OCI-LY1 (cell line): Measurements from ENCODE around the gene LRRC8D.
"Not testable (repeated sequence)": the region's sequence is repeated elsewhere in the genome, so short reads cannot be mapped to it uniquely, and the experiment has no call there.

Source experiments
- H2AFZ ChIP-seq: fragments of 200-600 bp; sonication (generic), shearing (Covaris generic); 2 replicates; pipeline ENCODE4 v1.6.0; 2014; ENCODE audit warnings: antibody characterized with exemption, mild to moderate bottlenecking, low read length
- H3F3A ChIP-seq: fragments of 200-600 bp; sonication (generic), shearing (Covaris generic); 2 replicates; pipeline ENCODE4 v1.6.0; 2014; ENCODE audit warnings: mild to moderate bottlenecking, antibody characterized with exemption, low read length, moderate library complexity; ENCODE audit not compliant: insufficient read depth
- H3K27ac ChIP-seq: fragments of 200-600 bp; sonication (generic); 2 replicates; pipeline ENCODE4 v1.5.1; 2014; ENCODE audit warnings: low read length, mixed run types, mild to moderate bottlenecking, low read depth; ENCODE audit not compliant: poor library complexity, severe bottlenecking
- H3K27me3 ChIP-seq: fragments of 200-600 bp; sonication (generic); 2 replicates; pipeline ENCODE4 v1.6.0; 2014; ENCODE audit warnings: antibody characterized with exemption, mild to moderate bottlenecking, low read length, moderate library complexity; ENCODE audit not compliant: insufficient read depth
- H3K36me3 ChIP-seq: fragments of 200-600 bp; sonication (generic); 2 replicates; pipeline ENCODE4 v1.6.1; 2014; ENCODE audit warnings: mild to moderate bottlenecking, antibody characterized with exemption, low read length, moderate library complexity, mixed read lengths; ENCODE audit not compliant: insufficient read depth
- H3K4me1 ChIP-seq: fragments of 200-600 bp; sonication (generic); 2 replicates; pipeline ENCODE4 v1.5.1; 2014; ENCODE audit warnings: mild to moderate bottlenecking, low read length, moderate library complexity; ENCODE audit not compliant: insufficient read depth, severe bottlenecking
- H3K4me2 ChIP-seq: fragments of 200-600 bp; sonication (generic), shearing (Covaris generic); 2 replicates; pipeline ENCODE4 v1.6.1; 2014; ENCODE audit warnings: low read length
- H3K4me3 ChIP-seq: fragments of 200-600 bp; sonication (generic); 2 replicates; pipeline ENCODE4 v1.5.1; 2014; ENCODE audit warnings: low read length, low read depth, mild to moderate bottlenecking, mixed read lengths; ENCODE audit not compliant: poor library complexity, severe bottlenecking
- H3K79me2 ChIP-seq: fragments of 200-600 bp; shearing (Covaris generic); 2 replicates; pipeline ENCODE4 v1.6.1; 2016; ENCODE audit warnings: mixed run types, low read length, mixed read lengths; ENCODE audit not compliant: insufficient read depth
- H3K9ac ChIP-seq: fragments of 200-600 bp; sonication (generic), shearing (Covaris generic); 2 replicates; pipeline ENCODE4 v1.6.1; 2014; ENCODE audit warnings: mild to moderate bottlenecking, low read length, mixed read lengths
- H3K9me2 ChIP-seq: fragments of 200-600 bp; sonication (generic), shearing (Covaris generic); 2 replicates; pipeline ENCODE4 v1.6.1; 2014; ENCODE audit warnings: low read depth, mild to moderate bottlenecking, low read length, mixed read lengths
- H3K9me3 ChIP-seq: fragments of 200-600 bp; shearing (Covaris generic); 2 replicates; pipeline ENCODE4 v1.6.1; 2014; ENCODE audit warnings: low read length, mixed read lengths
- H4K20me1 ChIP-seq: fragments of 200-600 bp; sonication (generic), shearing (Covaris generic); 2 replicates; pipeline ENCODE4 v1.6.0; 2016; ENCODE audit warnings: mild to moderate bottlenecking, low read length; ENCODE audit not compliant: insufficient read depth
- EZH2 ChIP-seq: fragments of 200-600 bp; sonication (generic), shearing (Covaris generic); IDR thresholded peaks from 2 replicates; pipeline ENCODE4 v1.8.0; 2017; ENCODE audit warnings: borderline replicate concordance, mixed run types, mild to moderate bottlenecking, antibody characterized with exemption, low read length, moderate library complexity, mixed read lengths
- TF ChIP-seq, protein P1 (sequence below): fragments of 200-600 bp; sonication (generic), shearing (Covaris generic); IDR thresholded peaks from 2 replicates; pipeline ENCODE4 v1.5.1; 2017; ENCODE audit warnings: mild to moderate bottlenecking, antibody characterized with exemption, low read length, moderate library complexity, mixed read lengths

The LRRC8D gene

DNA sequence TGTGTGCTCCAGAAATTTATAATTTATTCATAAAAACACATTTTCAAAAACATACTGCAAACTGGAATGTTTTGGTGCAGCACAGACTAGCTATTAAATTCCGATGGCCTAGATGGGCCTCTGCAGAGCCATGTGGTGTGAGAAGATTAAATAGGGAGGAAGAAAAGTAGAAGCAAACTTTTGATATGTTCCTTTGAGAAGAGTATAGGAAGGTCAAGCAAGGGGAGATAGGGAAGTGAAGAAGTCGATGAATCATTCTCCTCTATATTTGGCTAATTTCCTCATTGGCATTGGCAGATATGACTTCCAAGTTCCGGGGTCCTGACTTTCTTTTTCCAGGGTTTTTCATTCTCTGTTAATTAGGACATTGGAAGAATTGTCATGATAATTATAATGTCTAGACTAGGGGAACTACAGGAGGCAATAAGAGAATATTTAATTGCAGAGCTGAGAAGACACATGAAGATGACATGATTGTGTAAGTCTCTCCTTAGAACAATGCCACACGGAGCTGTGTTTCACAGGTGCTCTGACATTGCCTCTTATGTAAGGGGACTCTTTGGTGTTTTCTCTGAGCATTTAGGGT is 154.8 kb downstream of the LRRC8D start:
- H3F3A ChIP-seq, result no peaks in the 10 kb centered on the region

DNA sequence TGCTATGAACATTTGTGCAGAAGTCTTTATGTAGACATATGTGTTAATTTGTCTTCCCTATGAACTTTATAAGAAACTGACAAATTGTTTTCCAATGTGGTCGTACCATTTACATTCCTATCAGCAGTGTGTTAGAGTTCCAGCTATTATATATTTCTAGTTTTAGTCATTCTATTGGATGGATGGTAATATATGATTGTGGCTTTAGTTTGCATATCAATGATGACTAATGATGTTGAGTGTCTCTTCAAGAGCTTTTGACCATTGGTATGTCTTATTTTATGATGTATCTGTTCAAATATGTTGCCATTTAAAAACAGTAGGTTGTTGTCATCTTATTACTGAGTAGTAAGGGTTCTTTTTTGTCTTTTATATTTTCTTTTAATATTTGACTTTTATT is 157.9 kb downstream of the LRRC8D start:
- Histone ChIP-seq H3K4me2 (no peak overlapping the region), H3K9me3 (no peaks in the 10 kb centered on the region), H3K27me3 (no peaks in the 10 kb centered on the region), H3K9ac (no peak overlapping the region), H4K20me1 (no peaks in the 10 kb centered on the region), H3K79me2 (no peaks in the 10 kb centered on the region), H3F3A (no peaks in the 10 kb centered on the region), H3K4me1 (no peaks in the 10 kb centered on the region), H3K36me3 (no peaks in the 10 kb centered on the region), H2AFZ (no peak overlapping the region), H3K9me2 (no peaks in the 10 kb centered on the region), H3K4me3 (no peak overlapping the region), H3K27ac (no peak overlapping the region)
- TF ChIP-seq EZH2, result no peak
- TF ChIP-seq, protein P1, sequence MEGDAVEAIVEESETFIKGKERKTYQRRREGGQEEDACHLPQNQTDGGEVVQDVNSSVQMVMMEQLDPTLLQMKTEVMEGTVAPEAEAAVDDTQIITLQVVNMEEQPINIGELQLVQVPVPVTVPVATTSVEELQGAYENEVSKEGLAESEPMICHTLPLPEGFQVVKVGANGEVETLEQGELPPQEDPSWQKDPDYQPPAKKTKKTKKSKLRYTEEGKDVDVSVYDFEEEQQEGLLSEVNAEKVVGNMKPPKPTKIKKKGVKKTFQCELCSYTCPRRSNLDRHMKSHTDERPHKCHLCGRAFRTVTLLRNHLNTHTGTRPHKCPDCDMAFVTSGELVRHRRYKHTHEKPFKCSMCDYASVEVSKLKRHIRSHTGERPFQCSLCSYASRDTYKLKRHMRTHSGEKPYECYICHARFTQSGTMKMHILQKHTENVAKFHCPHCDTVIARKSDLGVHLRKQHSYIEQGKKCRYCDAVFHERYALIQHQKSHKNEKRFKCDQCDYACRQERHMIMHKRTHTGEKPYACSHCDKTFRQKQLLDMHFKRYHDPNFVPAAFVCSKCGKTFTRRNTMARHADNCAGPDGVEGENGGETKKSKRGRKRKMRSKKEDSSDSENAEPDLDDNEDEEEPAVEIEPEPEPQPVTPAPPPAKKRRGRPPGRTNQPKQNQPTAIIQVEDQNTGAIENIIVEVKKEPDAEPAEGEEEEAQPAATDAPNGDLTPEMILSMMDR, result no peak

More for the DNA sequence above, 154.8 kb downstream of the LRRC8D start:
- Histone ChIP-seq H3K9ac (no peak overlapping the region), H2AFZ (no peak overlapping the region), H3K27ac (no peak overlapping the region), H4K20me1 (no peaks in the 10 kb centered on the region), H3K79me2 (no peaks in the 10 kb centered on the region), H3K36me3 (no peaks in the 10 kb centered on the region), H3K27me3 (no peaks in the 10 kb centered on the region), H3K9me3 (no peaks in the 10 kb centered on the region), H3K9me2 (no peaks in the 10 kb centered on the region), H3K4me2 (no peak overlapping the region), H3K4me1 (no peaks in the 10 kb centered on the region), H3K4me3 (no peak overlapping the region)
- TF ChIP-seq, protein P1, result no peak
- TF ChIP-seq EZH2, result no peak

DNA sequence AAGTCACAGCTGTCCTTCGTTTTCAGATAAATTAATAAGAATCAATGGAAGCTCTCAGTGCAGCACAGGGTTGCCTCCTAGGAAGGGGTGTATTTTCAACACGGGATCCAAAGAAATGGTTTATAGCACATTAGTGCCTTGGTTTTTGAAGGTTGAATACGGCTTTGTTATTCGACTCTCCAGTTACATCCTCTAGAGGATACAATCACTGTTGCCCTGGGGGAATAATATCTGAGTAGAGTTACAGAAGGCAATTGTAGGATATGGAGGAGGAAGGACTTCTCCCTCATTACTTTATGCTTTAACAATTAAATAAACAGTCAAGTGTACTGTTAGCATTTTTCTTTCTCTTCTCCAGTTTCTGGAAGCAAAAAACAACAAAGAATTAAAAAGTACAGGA is 159.8 kb downstream of the LRRC8D start:
- Histone ChIP-seq H2AFZ (no peak overlapping the region), H3K9me2 (no peaks in the 10 kb centered on the region), H4K20me1 (no peaks in the 10 kb centered on the region), H3K4me1 (no peaks in the 10 kb centered on the region), H3F3A (no peaks in the 10 kb centered on the region), H3K4me3 (no peak overlapping the region), H3K36me3 (no peaks in the 10 kb centered on the region), H3K79me2 (no peaks in the 10 kb centered on the region), H3K27me3 (no peaks in the 10 kb centered on the region), H3K9ac (no peak overlapping the region), H3K27ac (no peak overlapping the region), H3K9me3 (no peaks in the 10 kb centered on the region), H3K4me2 (no peak overlapping the region)
- TF ChIP-seq, protein P1, result no peak
- no peak for TF ChIP-seq EZH2

DNA sequence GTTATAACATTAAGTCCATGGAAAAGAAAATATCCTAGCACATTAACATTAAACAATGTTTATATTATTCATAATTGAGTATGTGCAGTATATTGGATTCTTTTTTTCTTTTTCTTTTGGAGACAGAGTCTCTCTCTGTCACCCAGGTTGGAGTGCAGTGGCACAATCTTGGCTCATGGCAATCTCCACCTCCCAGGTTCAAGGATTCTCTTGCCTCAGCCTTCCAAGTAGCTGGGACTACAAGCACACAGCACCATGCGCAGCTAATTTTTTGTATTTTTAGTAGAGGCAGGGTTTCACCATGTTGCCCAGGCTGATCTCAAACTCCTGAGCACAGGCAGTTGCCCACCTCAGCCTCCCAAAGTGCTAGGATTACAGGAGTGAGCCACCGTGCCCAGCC is 162.0 kb downstream of the LRRC8D start:
- not testable (repeated sequence) for H3K4me3 ChIP-seq, H3K9ac ChIP-seq, H3K4me2 ChIP-seq, H3K9me3 ChIP-seq, H3K27me3 ChIP-seq, H3K4me1 ChIP-seq, H3K36me3 ChIP-seq, H3K79me2 ChIP-seq, H3F3A ChIP-seq, H4K20me1 ChIP-seq, H2AFZ ChIP-seq, H3K27ac ChIP-seq, H3K9me2 ChIP-seq

DNA sequence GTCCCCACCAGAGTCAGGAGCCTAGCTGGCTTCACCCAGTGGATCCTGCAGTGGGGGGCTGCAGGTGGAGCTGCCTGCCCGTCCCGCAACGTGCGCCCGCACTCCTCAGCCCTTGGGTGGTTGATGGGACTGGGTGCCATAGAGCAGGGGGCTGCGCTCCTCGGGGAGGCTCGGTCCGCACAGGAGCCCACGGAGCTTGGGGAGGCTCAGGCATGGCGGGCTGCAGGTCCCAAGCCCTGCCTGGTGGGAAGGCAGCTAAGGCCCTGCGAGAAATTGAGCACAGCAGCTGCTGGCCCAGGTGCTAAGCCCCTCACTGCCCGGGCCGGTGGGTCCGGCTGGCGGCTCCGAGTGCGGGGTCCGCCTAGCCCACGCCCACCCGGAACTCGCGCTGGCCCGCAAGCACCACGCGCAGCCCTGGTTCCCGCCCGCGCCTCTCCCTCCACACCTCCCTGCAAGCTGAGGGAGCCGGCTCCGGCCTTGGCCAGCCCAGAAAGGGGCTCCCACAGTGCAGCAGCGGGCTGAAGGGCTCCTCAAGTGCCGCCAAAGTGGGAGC is 163.8 kb downstream of the LRRC8D start:
- not testable (repeated sequence) for H3K4me1 ChIP-seq, H3K79me2 ChIP-seq, H3K9ac ChIP-seq, H4K20me1 ChIP-seq, H3K4me2 ChIP-seq, H3K36me3 ChIP-seq, H3K27me3 ChIP-seq, H2AFZ ChIP-seq, H3K9me3 ChIP-seq, H3F3A ChIP-seq, H3K4me3 ChIP-seq, H3K27ac ChIP-seq, H3K9me2 ChIP-seq
